Regular cardiac myocyte (primary cell): ENCODE results near the gene SMARCD3. TPM values are rescaled to one million over a fixed set of nuclear protein-coding genes. Genes with fewer than 3 reads are reported as not detected.

Source experiments
- total RNA-seq: library from RNA; depleted of rRNA; stranded (reverse); fragments of >200 nt; gene quantifications from 2 replicates; pipeline ENCODE4 v1.2.3, GENCODE V29; 2014

Gene SMARCD3
- total RNA-seq: 30.3 and 39.7 TPM in 2 replicates

GRCh38 chr7:151248346-151249033, at the start of gene SMARCD3:
Gene SMARCD3 (minus strand): TSS chr7:151248694. CDS start chr7:151248562, 132 bp downstream.

GRCh38 chr7:151232091-151232916, 16.2 kb downstream of the SMARCD3 start, which contains the start of gene CHPF2:
Gene CHPF2 (plus strand): TSS chr7:151232483. CDS start chr7:151234012, 1,529 bp downstream.

GRCh38 chr7:151226875-151227782, 21.4 kb downstream of the SMARCD3 start, which contains the start of gene ABCF2:
Gene ABCF2 (minus strand): TSS chr7:151227205. CDS start chr7:151226458, 747 bp downstream.

DNA sequence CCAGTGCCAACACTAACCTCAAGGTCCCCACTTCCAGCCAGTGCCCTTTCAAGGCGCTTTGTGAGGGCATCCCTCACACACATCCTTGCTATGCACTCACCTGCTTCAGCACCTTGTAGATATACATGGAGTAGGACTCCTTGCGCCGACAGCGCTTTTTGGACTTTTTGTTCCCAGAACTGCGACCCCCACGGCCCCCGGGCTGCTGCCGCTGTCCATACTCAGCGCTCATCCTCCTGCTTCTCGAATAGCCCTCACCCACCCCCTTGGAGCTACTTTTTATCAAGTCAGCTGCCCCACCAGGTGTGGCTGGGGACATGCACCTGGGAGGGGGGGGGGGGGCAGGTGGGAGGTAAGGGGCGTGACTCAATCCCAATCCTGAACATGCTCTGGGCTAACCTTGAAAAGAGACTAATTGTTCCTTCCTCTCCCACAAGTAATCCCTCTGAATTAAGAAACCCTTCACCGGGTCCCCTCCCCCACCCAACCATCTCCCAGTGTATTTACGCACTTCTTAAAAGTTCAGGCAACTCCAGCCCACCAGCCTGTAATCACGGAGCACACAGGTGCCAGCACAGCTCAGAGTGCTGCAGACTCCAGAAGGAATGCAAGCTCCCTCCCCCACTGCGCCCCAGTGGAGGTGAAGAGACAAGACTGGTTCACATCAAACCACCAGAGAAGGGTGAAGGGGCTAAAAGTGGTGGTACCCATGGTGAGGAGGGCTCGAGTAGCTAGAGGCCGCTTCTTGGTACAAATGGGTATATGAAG, 38.2 kb downstream of the SMARCD3 start, which contains the start of gene H2BK1:
Gene H2BK1, minus strand, starts transcription at position 402 of the 768 bp plus-strand sequence. Its CDS starts 170 bp downstream, at position 232.

Other genes with a start within 250 kb of the SMARCD3 start
- under 0.01 and 2.0 TPM in 2 replicates for gene ATG9B, start 224.2 kb downstream of the SMARCD3 start, total RNA-seq
- gene ABCB8, start 220.2 kb downstream of the SMARCD3 start, total RNA-seq: 26.5 and 37.4 TPM in 2 replicates
- under 0.01 and 0.19 TPM in 2 replicates for gene ASIC3, start 200.2 kb downstream of the SMARCD3 start, total RNA-seq
- 18.9 and 23.4 TPM in 2 replicates for gene CDK5, start 190.8 kb downstream of the SMARCD3 start, total RNA-seq
- gene SLC4A2, start 189.1 kb downstream of the SMARCD3 start, total RNA-seq: 71.6 and 91.4 TPM in 2 replicates
- gene FASTK, start 167.9 kb downstream of the SMARCD3 start, total RNA-seq: 68.2 and 83.2 TPM in 2 replicates
- 20.6 and 25.9 TPM in 2 replicates for gene TMUB1, start 165.2 kb downstream of the SMARCD3 start, total RNA-seq
- gene AGAP3, start 162.2 kb downstream of the SMARCD3 start, total RNA-seq: 42.8 and 45.9 TPM in 2 replicates
- gene GBX1, start 81.0 kb downstream of the SMARCD3 start, total RNA-seq: not detected in 2 replicates
- not detected in 2 replicates for gene ASB10, start 61.4 kb downstream of the SMARCD3 start, total RNA-seq
- not detected in 2 replicates for gene H2BK1, start 38.2 kb downstream of the SMARCD3 start, total RNA-seq
- 64.5 and 101 TPM in 2 replicates for gene ABCF2, start 21.5 kb downstream of the SMARCD3 start, total RNA-seq
- gene CHPF2, start 16.2 kb downstream of the SMARCD3 start, total RNA-seq: 69.0 and 92.5 TPM in 2 replicates
- 41.0 and 56.7 TPM in 2 replicates for gene NUB1, start 93.1 kb upstream of the SMARCD3 start, total RNA-seq
- gene WDR86, start 161.3 kb upstream of the SMARCD3 start, total RNA-seq: 0.56 TPM in 1 of 2 replicates, not detected in the other
- 0.56 TPM in 1 of 2 replicates, not detected in the other for gene CRYGN, start 191.4 kb upstream of the SMARCD3 start, total RNA-seq